ENCODE measurements around the gene TTC39C.

TTC39C gene

DNA sequence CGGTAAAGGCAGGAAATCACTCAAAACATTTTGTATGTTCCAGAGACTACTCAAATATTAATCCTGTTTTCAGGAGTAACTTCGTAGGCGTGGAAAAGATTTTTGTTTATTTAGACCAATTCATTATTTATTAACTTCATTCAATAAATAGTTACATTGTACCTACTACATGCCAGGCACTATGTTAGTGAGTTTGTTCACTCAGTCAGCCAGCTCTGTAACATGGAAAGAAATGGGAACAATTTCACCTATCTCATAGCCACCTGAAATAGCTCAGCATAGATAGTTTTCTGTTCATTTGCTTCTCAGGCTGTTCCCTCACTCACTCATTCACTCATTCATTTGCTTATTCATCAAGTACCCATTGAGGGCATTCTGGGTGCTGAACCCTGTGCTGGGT is 34.6 kb downstream of the TTC39C start:
- Histone ChIP-seq H3K4me3 (replicated peaks; ENCODE audit: insufficient read depth, low read length) (no peak overlapping the region), H3K27ac (replicated peaks) (no peak overlapping the region), H3K27me3 (ENCODE audit: insufficient read depth, poor library complexity, severe bottlenecking) (no peaks in the 10 kb centered on the region)
- no peak for TF ChIP-seq POLR2AphosphoS5 (IDR thresholded peaks at IDR 0.05; ENCODE audit: low read depth)
- TF ChIP-seq, protein P1, sequence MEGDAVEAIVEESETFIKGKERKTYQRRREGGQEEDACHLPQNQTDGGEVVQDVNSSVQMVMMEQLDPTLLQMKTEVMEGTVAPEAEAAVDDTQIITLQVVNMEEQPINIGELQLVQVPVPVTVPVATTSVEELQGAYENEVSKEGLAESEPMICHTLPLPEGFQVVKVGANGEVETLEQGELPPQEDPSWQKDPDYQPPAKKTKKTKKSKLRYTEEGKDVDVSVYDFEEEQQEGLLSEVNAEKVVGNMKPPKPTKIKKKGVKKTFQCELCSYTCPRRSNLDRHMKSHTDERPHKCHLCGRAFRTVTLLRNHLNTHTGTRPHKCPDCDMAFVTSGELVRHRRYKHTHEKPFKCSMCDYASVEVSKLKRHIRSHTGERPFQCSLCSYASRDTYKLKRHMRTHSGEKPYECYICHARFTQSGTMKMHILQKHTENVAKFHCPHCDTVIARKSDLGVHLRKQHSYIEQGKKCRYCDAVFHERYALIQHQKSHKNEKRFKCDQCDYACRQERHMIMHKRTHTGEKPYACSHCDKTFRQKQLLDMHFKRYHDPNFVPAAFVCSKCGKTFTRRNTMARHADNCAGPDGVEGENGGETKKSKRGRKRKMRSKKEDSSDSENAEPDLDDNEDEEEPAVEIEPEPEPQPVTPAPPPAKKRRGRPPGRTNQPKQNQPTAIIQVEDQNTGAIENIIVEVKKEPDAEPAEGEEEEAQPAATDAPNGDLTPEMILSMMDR (IDR thresholded peaks at IDR 0.05; ENCODE audit: insufficient read depth, low read length) = no peak
- TF ChIP-seq, protein P2, sequence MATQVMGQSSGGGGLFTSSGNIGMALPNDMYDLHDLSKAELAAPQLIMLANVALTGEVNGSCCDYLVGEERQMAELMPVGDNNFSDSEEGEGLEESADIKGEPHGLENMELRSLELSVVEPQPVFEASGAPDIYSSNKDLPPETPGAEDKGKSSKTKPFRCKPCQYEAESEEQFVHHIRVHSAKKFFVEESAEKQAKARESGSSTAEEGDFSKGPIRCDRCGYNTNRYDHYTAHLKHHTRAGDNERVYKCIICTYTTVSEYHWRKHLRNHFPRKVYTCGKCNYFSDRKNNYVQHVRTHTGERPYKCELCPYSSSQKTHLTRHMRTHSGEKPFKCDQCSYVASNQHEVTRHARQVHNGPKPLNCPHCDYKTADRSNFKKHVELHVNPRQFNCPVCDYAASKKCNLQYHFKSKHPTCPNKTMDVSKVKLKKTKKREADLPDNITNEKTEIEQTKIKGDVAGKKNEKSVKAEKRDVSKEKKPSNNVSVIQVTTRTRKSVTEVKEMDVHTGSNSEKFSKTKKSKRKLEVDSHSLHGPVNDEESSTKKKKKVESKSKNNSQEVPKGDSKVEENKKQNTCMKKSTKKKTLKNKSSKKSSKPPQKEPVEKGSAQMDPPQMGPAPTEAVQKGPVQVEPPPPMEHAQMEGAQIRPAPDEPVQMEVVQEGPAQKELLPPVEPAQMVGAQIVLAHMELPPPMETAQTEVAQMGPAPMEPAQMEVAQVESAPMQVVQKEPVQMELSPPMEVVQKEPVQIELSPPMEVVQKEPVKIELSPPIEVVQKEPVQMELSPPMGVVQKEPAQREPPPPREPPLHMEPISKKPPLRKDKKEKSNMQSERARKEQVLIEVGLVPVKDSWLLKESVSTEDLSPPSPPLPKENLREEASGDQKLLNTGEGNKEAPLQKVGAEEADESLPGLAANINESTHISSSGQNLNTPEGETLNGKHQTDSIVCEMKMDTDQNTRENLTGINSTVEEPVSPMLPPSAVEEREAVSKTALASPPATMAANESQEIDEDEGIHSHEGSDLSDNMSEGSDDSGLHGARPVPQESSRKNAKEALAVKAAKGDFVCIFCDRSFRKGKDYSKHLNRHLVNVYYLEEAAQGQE (IDR thresholded peaks at IDR 0.05; ENCODE audit: insufficient replicate concordance, low read depth) = no peak
- no peak for TF ChIP-seq GABPA (IDR thresholded peaks at IDR 0.05; ENCODE audit: low read depth)
- TF ChIP-seq SPI1 (IDR thresholded peaks at IDR 0.05; ENCODE audit: borderline replicate concordance, low read depth) = no peak
- no peak for DNase-seq (ENCODE audit: low read depth in 1 of 2, low spot score in 1 of 2)

DNA sequence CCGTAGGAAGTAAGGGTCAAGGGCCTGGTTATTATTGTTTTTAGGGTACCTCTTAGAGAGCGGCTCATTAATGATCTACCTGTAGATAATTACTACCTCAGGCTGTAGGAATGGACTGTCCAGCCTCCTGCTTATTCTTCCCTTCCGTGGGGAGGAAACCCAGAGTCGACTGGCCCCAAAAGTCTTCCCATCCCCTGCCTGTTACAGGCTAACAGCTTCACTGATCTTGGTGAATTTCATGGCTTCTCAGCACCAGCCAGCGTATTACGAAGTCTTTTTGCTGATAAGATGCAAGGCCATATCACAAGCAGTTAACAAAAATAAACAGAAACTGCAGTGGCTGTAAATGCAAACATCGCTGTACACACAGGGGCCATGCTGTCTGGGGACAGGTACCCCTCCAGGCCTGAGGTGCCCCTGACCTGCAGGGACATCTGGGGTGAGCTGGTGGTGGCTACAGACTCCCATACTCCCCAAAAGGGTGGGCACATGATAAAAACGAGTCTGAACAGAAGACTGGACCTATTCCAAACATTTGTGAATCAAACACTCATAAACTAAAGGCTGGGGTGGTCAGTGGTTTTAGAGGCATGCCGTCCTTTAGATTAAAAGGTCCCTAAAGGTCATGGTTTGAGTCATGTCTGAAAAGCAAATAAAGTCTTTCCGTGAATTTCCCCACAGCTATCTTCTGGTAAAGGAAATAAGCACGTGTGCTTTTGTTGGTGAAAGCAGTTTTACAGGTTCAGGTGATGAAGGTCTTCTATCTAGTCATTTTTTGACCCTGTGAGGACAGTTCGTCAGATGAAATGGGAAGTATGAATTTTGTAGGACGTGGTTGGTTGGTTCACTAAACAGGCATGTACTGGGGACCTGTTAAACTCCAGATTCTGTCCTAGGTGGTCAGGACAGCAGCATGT is 36.7 kb downstream of the TTC39C start:
- DNase-seq (ENCODE audit: low read depth in 1 of 2, low spot score in 1 of 2) = no peak
- no peaks in the 10 kb centered on the region for H3K27me3 ChIP-seq (ENCODE audit: insufficient read depth, poor library complexity, severe bottlenecking)
- H3K27ac ChIP-seq (replicated peaks) = no peak overlapping the region
- H3K4me3 ChIP-seq (replicated peaks; ENCODE audit: insufficient read depth, low read length) = no peak overlapping the region
- TF ChIP-seq, protein P2 (IDR thresholded peaks at IDR 0.05; ENCODE audit: insufficient replicate concordance, low read depth) = no peak
- no peak for TF ChIP-seq SPI1 (IDR thresholded peaks at IDR 0.05; ENCODE audit: borderline replicate concordance, low read depth)
- TF ChIP-seq POLR2AphosphoS5 (IDR thresholded peaks at IDR 0.05; ENCODE audit: low read depth) = no peak
- TF ChIP-seq, protein P1 (IDR thresholded peaks at IDR 0.05; ENCODE audit: insufficient read depth, low read length) = no peak
- no peak for TF ChIP-seq GABPA (IDR thresholded peaks at IDR 0.05; ENCODE audit: low read depth)

DNA sequence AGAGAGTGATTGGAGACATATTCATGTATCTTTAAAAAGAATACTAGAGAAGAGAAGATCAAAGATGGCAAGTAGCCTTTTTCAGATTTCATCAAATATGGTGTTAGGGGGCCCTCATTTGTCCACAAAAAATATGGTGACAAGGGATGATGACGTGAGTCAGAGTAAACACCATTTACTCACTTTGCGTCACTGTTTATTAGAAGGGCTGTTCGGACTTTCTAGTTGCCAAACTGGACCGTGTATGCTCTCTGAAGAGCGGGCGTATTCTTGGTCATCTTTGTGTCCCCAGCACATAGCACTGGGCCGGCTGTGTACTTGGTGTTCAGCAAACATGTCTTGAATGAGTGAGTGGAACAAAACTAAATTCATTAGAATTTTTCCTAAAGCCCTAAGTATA is 37.5 kb downstream of the TTC39C start:
- Histone ChIP-seq H3K27me3 (ENCODE audit: insufficient read depth, poor library complexity, severe bottlenecking) (no peaks in the 10 kb centered on the region), H3K4me3 (replicated peaks; ENCODE audit: insufficient read depth, low read length) (no peak overlapping the region), H3K27ac (replicated peaks) (no peak overlapping the region)
- TF ChIP-seq, protein P1 (IDR thresholded peaks at IDR 0.05; ENCODE audit: insufficient read depth, low read length) = no peak
- TF ChIP-seq SPI1 (IDR thresholded peaks at IDR 0.05; ENCODE audit: borderline replicate concordance, low read depth) (no peak), POLR2AphosphoS5 (IDR thresholded peaks at IDR 0.05; ENCODE audit: low read depth) (no peak), GABPA (IDR thresholded peaks at IDR 0.05; ENCODE audit: low read depth) (no peak)
- TF ChIP-seq, protein P2 (IDR thresholded peaks at IDR 0.05; ENCODE audit: insufficient replicate concordance, low read depth) = no peak
- no peak for DNase-seq (ENCODE audit: low read depth in 1 of 2, low spot score in 1 of 2)
